Measurements from ENCODE around the gene PRDM7.
"Not testable (repeated sequence)": the region's sequence is repeated elsewhere in the genome, so short reads cannot be mapped to it uniquely, and the experiment has no call there.

DNA sequence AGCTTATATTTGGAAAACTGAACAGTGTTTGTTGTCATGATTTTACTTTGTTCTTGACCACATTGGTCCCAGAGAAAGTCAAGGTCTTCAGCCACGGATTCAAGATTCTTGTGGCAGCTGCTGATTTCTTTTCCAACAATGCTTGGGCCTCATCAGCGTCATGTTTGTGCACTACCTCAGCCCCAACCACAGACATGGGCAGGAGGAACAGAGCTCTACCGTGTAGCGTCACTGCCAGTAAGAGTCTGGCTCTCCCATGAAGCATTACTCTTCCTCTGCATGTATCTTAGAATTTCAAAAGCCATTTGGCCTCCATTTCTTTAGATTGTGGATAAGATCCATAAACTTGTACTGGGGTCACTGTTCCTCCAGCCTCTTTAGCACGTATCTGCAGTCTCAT, 23.1 kb upstream of the PRDM7 start:
- TF ChIP-seq, protein P1, sequence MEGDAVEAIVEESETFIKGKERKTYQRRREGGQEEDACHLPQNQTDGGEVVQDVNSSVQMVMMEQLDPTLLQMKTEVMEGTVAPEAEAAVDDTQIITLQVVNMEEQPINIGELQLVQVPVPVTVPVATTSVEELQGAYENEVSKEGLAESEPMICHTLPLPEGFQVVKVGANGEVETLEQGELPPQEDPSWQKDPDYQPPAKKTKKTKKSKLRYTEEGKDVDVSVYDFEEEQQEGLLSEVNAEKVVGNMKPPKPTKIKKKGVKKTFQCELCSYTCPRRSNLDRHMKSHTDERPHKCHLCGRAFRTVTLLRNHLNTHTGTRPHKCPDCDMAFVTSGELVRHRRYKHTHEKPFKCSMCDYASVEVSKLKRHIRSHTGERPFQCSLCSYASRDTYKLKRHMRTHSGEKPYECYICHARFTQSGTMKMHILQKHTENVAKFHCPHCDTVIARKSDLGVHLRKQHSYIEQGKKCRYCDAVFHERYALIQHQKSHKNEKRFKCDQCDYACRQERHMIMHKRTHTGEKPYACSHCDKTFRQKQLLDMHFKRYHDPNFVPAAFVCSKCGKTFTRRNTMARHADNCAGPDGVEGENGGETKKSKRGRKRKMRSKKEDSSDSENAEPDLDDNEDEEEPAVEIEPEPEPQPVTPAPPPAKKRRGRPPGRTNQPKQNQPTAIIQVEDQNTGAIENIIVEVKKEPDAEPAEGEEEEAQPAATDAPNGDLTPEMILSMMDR (conservative IDR thresholded peaks at IDR 0.05; ENCODE audit: low read depth, low read length): not testable (repeated sequence)
- TF ChIP-seq EZH2 (IDR thresholded peaks at IDR 0.05; ENCODE audit: borderline replicate concordance, low read depth, low read length, poor library complexity, severe bottlenecking): not testable (repeated sequence)

Measured in A673 (cell line).